Neuronal stem cell (in vitro differentiated cells): Measurements from ENCODE around the gene SH3BP1. TPM values are rescaled to one million over a fixed set of nuclear protein-coding genes. Genes with fewer than 3 reads are reported as not detected.

Source experiments
- DNase-seq: peaks from one replicate; pipeline ENCODE4 v3.0.0-alpha.2; 2013; ENCODE audit warnings: low spot score
- H2AFZ ChIP-seq: one replicate; pipeline ENCODE4 v1.6.1; 2013; ENCODE audit warnings: mild to moderate bottlenecking, low read length, inconsistent platforms
- H2AK5ac ChIP-seq: 2 replicates; pipeline ENCODE4 v1.6.1; 2013; ENCODE audit warnings: low read depth, mild to moderate bottlenecking, inconsistent platforms, low read length, moderate library complexity, mixed read lengths
- H2BK120ac ChIP-seq: 2 replicates; pipeline ENCODE4 v1.6.1; 2013; ENCODE audit warnings: low read depth, mild to moderate bottlenecking, inconsistent platforms, low read length, moderate library complexity, mixed read lengths
- H2BK12ac ChIP-seq: one replicate; pipeline ENCODE4 v1.6.1; 2013; ENCODE audit warnings: low read length, inconsistent platforms
- H2BK15ac ChIP-seq: 2 replicates; pipeline ENCODE4 v1.6.1; 2013; ENCODE audit warnings: mild to moderate bottlenecking, low read length, inconsistent platforms, mixed read lengths
- H2BK5ac ChIP-seq: one replicate; pipeline ENCODE4 v1.6.1; 2013; ENCODE audit warnings: inconsistent platforms, mild to moderate bottlenecking, low read length, moderate library complexity
- H3K14ac ChIP-seq: one replicate; pipeline ENCODE4 v1.6.1; 2013; ENCODE audit warnings: low read length, inconsistent platforms
- H3K18ac ChIP-seq: 2 replicates; pipeline ENCODE4 v1.6.1; 2013; ENCODE audit warnings: low read length, inconsistent platforms
- H3K23ac ChIP-seq: 2 replicates; pipeline ENCODE4 v1.6.1; 2013; ENCODE audit warnings: low read depth, mild to moderate bottlenecking, mixed read lengths, low read length, inconsistent platforms; ENCODE audit not compliant: poor library complexity
- H3K27ac ChIP-seq: replicated peaks from 3 replicates; pipeline ENCODE4 v1.5.1; 2013; ENCODE audit warnings: low read length, inconsistent platforms
- H3K27me3 ChIP-seq, 3 experiments: 2 replicates each; pipeline ENCODE4 v1.6.1; 2013; ENCODE audit warnings: low read length in 3 of 3, mild to moderate bottlenecking in 2 of 3, inconsistent platforms in 1 of 3, low read depth in 1 of 3, mixed read lengths in 1 of 3, moderate library complexity in 1 of 3; ENCODE audit not compliant: control insufficient read depth in 3 of 3, insufficient read depth in 3 of 3
- H3K36me3 ChIP-seq, 2 donors: replicated peaks in 1 of 2; 2 replicates each; pipeline ENCODE4 v1.6.1; 2013; ENCODE audit warnings: low read length in 2 of 2; ENCODE audit not compliant: control insufficient read depth in 2 of 2, insufficient read depth in 2 of 2
- H3K4ac ChIP-seq: 2 replicates; pipeline ENCODE4 v1.6.1; 2013; ENCODE audit warnings: inconsistent platforms, mild to moderate bottlenecking, low read length, moderate library complexity
- H3K4me1 ChIP-seq, 2 donors: 1 replicate in 1 of 2; 2 replicates in 1 of 2; pipeline ENCODE4 v1.6.1; 2013; ENCODE audit warnings: low read length in 2 of 2, low read depth in 1 of 2; ENCODE audit not compliant: control insufficient read depth in 2 of 2, insufficient read depth in 1 of 2
- H3K4me2 ChIP-seq: one replicate; pipeline ENCODE4 v1.6.1; 2013; ENCODE audit warnings: mild to moderate bottlenecking, low read length, inconsistent platforms; ENCODE audit not compliant: insufficient read depth, poor library complexity, severe bottlenecking
- H3K4me3 ChIP-seq, 2 donors: 2 replicates each; pipeline ENCODE4 v1.5.1; 2013; ENCODE audit warnings: low read length in 2 of 2, mild to moderate bottlenecking in 2 of 2, inconsistent platforms in 1 of 2, moderate library complexity in 1 of 2
- H3K79me1 ChIP-seq: one replicate; pipeline ENCODE4 v1.6.1; 2013; ENCODE audit warnings: low read depth, mild to moderate bottlenecking, inconsistent platforms, low read length, moderate library complexity
- H3K9ac ChIP-seq: one replicate; pipeline ENCODE4 v1.6.1; 2013; ENCODE audit warnings: mild to moderate bottlenecking, low read depth, low read length, inconsistent platforms; ENCODE audit not compliant: poor library complexity
- H3K9me3 ChIP-seq, 2 donors: replicated peaks in 1 of 2; 2 replicates each; pipeline versions ENCODE3 to v1.6.1; 2013; ENCODE audit warnings: low read length in 2 of 2, mild to moderate bottlenecking in 2 of 2, inconsistent platforms in 1 of 2, low read depth in 1 of 2, mixed read lengths in 1 of 2, moderate library complexity in 1 of 2; ENCODE audit not compliant: control insufficient read depth in 2 of 2, insufficient read depth in 1 of 2
- H4K8ac ChIP-seq: one replicate; pipeline ENCODE4 v1.6.1; 2013; ENCODE audit warnings: low read depth, mild to moderate bottlenecking, inconsistent platforms, low read length, moderate library complexity
- H4K91ac ChIP-seq: one replicate; pipeline ENCODE4 v1.6.1; 2013; ENCODE audit warnings: low read length, low read depth, mild to moderate bottlenecking, inconsistent platforms; ENCODE audit not compliant: poor library complexity
- WGBS, 2 donors: extraction: QIAGEN DNeasy Blood & Tissue Kit; methylation state at CpG; one replicate each; pipeline ENCODE4 v1.1.7; 2013; ENCODE audit warnings: missing lambda C conversion rate in 2 of 2, mixed read lengths in 1 of 2; ENCODE audit not compliant: insufficient read length in 2 of 2, insufficient replicate concordance in 1 of 2; ENCODE audit errors: extremely low coverage in 2 of 2; 5-methylcytosine and 5-hydroxymethylcytosine counted together
- small RNA-seq: library from polyadenylated mRNA; stranded (forward); fragments of <200 nt; extraction: miRNeasy Mini kit (QIAGEN cat#:217004); gene quantifications from one replicate; pipeline ENCODE3, GENCODE V24; 2013; ENCODE audit not compliant: insufficient read depth

The SH3BP1 gene

DNA sequence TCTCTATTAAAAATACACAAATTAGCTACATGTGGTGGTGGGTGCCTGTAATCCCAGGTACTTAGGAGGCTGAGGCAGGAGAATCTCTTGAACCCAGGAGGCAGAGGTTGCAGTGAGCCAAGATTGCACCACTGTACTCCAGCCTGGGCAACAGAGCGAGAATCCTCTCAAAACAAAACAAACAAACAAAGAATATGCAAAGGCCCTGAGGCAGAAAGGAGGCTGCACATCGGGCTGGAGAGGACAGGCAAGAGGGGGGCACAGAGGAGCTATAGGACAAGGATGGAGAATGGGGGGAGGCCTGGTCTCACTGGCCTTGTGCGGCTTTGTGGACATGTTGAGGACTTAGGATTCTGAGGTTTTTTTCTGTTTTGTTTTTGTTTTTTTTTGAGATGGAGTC, 65.7 kb downstream of the SH3BP1 start:
- Histone ChIP-seq H2AK5ac (no peak overlapping the region), H2BK12ac (no peak overlapping the region), H3K18ac (no peak overlapping the region), H2AFZ (no peak overlapping the region), H3K4me3 (no peak overlapping the region), H3K4ac (no peak overlapping the region), H4K91ac (no peak overlapping the region), H2BK5ac (no peak overlapping the region), H3K9ac (no peak overlapping the region), H2BK120ac (no peak overlapping the region), H2BK15ac (no peak overlapping the region), H4K8ac (no peak overlapping the region), H3K4me2 (no peak overlapping the region), H3K27ac (no peak overlapping the region), H3K23ac (no peak overlapping the region), H3K9me3 (peaks cover 0 to 2% of the 10 kb centered on the region in 2 donors), H3K4me1 (no peaks in the 10 kb centered on the region), H3K36me3 (peaks cover 0 to 46% of the 10 kb centered on the region in 2 donors), H3K79me1 (no peaks in the 10 kb centered on the region), H3K14ac (no peak overlapping the region), H3K27me3 (no peaks in the 10 kb centered on the region)
- whole genome bisulfite sequencing, 2 donors = no CpG with 5 or more reads among the region's 3 CpGs
- no peak for DNase-seq

Small RNA genes within 50 kb of the gene (small RNA-seq; reads per million reads assigned to genes)
- not detected for gene RN7SL385P
